HG03066 (cell line): ENCODE measurements around the gene POLR2J2.
"Not testable (repeated sequence)": the region's sequence is repeated elsewhere in the genome, so short reads cannot be mapped to it uniquely, and the experiment has no call there.

Experiments
- ATAC-seq: cut with Tn5 transposase; IDR thresholded peaks from one replicate; pipeline ENCODE4 v1.9.1; 2021; ENCODE audit warnings: low read depth; ENCODE audit not compliant: unreplicated experiment

Gene POLR2J2

DNA sequence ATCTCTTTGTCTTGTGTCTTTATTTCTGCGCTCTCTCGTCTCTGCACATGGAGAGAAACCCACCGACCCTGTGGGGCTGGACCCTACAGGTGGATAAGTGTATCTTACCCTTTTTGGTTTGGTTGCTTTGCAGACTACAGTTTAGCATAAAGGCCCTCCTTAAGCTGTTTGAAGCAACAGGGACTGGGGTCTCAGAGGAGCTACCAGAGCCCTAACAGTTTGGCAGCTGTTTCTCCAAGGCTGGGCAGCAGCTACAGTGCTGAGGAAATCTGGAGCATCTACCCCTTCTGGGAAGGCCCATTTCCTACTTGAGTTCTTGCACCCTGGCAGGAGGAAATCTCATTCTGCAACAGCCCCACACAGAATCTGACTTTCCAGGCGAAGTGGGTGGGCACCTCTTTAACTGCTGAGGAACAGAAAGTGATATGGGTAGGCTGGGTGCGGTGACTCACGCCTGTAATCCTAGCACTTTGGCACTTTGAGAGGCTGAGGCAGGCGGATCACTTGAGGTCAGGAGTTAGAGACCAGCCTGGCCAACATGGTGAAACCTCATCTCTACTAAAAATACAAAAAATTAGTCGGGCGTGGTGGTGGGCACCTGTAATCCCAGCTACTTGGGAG is 2.1 kb upstream of the POLR2J2 start:
- ATAC-seq: not testable (repeated sequence)

DNA sequence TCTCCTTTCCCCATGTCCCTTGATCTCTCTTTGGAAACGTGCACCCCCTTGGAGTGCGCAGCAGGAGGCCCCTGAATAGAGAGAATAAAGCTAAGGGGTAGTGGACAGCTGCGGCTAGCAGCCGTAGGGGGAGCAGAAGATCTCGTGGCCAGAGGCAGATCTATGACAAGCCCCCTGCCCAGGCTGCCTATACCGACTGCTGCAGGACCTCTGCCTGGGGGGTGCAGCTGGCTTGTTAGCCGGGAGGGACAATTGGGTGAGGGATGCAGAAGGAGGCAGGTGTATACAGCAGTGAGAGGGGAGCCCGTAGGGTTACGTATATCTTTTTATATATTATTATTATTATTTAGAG is 469 bp upstream of the POLR2J2 start:
- ATAC-seq: peak; percentile 26

DNA sequence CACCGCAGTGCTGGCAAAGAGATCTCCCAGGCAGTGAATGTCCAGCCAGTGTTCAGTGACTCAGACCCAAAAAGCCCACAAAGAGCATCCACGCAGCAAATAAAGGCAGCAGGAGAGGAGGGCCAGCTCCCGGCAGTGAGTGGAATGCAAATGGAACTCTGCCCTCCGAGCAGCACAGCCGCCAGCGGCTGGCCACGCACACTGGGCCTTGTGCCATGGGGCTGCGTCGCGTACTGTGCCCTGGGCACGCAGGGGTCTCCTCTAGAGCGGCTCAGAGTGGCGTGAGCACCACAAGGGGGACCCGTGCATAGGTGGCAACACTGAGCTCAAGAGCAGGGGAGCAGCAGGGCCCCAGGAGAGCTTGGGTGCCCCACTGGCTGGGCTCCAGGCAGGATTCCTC is 3.9 kb downstream of the POLR2J2 start:
- ATAC-seq: not testable (repeated sequence)

DNA sequence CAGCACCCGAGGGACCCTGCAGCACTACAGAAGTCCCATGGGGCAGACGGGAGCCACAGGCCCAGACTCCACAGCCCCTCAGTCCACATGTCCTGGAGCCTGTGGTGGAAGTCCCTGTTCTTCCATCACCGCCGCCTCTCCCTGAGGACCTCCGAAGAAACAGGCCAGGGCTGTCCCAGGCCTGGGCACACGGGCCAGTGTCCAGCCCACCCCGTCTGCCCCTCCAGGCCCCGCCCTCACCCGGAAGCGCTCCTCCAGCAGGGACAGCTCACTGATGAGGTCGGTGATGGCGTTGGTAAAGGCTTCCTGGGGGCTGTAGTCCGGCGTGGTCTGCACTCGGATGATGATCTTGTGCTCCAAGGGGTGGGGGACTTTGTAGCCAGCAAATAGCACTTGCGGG is 4.6 kb downstream of the POLR2J2 start:
- ATAC-seq: not testable (repeated sequence)

DNA sequence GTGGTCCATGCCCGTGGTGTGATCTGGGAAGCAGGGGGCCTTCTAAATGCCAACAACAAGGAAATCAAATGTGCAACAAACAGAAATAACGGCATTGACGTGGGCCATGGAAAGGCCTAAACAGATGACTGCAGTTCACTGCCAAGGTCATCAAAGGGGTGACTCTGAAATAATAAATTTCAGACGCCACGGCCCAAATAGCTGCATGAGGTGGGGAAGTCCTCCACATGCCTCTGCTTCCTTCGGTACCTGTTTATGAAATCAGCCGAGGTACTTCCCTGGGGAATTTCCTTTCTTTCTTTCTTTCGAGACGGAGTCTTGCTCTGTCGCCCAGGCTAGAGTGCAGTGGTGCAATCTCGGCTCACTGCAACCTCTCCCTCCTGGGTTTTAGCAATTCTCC is 6.7 kb downstream of the POLR2J2 start:
- ATAC-seq: not testable (repeated sequence)

DNA sequence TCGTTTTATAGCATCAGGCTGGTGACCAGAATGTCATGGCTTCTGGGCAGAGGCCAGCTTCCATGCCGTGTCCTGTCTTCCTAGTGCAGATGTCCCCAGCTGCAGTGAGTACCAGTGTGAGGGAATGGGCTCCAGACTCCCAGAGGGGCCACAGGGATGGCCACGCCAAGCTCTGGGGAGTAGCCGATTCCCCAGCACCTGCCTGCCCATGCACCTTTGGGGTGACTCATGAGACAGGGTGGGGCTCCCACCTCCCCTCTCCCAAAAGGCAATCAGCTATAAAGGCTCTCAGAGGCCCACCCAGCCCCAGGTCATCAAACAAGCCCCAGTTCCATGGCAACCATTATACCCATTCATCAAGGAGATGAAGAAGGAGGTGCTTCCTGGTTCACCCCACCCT is 21.5 kb downstream of the POLR2J2 start, which contains the start of gene SPDYE2B:
TSS of gene SPDYE2B (plus strand) at position 396 of the 400 bp plus-strand sequence. CDS start 2,030 bp downstream, outside the sequence.
- ATAC-seq: not testable (repeated sequence)

DNA sequence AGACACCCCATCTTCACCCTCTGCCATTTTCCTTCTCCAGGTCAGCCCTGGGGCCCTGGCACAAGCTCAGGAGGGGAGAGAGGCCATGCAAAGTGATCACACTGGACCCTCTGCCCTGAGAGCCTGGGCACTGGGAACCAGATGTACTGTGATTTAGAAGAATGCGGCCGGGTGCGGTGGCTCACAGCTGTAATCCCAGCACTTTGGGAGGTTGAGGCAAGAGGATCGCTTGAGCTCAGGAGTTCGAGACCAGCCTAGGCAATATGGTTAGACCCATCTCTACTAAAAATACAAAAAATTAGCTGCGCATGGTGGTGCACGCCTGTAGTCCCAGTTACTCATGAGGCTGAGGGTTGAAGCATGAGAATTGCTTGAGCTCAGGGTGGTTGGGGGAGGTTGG is 23.6 kb downstream of the POLR2J2 start:
- not testable (repeated sequence) for ATAC-seq

DNA sequence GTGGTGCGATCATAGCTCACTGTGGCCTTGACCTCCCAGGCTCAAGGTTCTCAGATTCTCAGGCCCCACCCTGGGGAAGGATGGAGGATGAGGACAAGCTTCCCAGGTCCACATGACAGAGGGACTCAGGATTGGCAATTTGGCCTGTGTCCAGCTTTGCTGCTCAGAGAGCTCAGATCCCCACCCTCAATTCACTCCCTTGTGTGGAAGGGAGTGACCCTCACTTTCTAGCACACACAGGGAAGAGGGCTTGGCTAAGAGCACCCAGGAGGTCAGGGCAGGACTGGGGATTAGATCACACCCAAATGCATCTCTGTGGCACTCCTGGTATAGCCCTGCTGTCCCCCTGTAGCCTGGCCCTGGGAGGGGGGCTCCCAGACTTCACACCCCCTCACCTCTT is 28.1 kb downstream of the POLR2J2 start:
- ATAC-seq: not testable (repeated sequence)

DNA sequence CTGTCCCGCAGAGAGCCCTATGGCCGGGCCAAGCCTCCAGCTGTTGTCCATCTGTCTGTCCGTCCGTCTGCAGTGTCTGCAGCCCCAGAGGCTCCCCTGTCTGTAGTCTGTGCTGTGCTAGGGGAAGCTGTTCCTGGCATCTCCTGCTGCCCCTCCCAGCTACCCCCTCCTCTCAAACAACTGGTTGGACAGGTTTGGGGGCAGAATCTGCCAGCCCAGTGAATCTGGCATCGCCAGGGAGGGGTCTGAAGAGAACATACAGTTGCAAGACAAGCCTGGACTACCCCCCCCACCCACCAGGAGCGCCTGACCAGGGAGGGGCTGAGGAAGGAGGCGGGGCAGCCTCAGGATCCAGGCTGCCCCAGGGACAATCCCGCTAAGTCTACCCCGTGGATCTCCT is 28.8 kb downstream of the POLR2J2 start, which contains the start of gene UPK3BL1:
TSS of gene UPK3BL1 (minus strand) at position 101 of the 400 bp plus-strand sequence. CDS start at position 51, 50 bp downstream.
- ATAC-seq: not testable (repeated sequence)

DNA sequence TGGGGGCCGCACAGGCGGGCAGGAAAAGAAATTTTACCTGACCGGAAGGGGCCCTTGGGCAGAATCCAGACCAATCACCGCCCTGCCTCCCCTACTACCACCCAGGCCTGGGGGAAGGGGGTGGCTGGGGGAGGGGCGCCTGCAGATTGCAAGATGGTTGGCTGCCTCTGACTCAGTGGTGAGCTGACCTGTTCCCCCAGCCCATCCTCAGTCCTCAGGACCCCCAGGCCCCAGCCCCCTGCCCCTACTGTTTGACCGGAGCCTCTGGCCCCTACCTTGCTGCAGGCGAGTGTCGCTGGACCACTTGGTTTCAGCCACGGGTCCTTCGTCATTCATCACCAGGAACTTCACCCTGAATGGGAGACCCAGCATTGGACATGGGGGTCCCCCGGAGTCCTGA is 32.6 kb downstream of the POLR2J2 start:
- peak; percentile 5 for ATAC-seq

DNA sequence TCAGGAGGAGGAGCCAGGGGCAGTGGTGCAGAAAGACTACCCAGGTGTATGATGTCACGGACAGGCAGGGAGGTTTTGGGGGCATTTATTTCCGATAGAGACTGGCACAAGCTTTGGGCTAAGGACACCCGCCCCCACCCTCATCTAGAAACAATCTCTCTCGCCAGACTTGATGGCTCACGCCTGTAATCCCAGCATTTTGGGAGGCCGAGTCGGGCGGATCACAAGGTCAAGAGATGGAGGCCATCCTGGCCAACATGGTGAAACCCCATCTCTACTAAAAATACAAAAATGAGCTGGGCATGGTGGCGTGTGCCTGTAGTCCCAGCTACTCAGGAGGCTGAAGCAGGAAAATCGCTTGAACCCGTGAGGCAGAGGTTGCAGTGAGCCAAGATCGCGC is 34.5 kb downstream of the POLR2J2 start:
- not testable (repeated sequence) for ATAC-seq

DNA sequence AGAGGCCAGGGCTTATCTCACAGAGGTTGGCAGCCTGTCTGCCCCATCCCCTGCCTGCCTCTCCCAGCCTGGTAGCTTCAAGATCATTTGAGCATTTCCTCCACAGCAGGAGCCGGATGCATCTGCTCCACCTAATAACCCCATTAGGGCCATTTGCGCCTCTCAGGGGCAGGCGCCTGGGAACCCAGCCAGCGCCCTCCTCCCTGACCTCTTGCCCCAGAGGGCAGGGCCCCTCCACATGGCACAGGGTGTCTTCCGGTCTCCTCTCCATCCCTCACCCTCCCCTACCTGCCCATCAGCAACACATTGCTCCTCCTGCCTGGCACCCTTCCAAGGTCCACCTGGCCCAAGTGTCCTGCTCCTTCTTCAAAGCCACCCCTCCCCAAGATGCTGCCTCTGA is 36.1 kb downstream of the POLR2J2 start:
- ATAC-seq: not testable (repeated sequence)

DNA sequence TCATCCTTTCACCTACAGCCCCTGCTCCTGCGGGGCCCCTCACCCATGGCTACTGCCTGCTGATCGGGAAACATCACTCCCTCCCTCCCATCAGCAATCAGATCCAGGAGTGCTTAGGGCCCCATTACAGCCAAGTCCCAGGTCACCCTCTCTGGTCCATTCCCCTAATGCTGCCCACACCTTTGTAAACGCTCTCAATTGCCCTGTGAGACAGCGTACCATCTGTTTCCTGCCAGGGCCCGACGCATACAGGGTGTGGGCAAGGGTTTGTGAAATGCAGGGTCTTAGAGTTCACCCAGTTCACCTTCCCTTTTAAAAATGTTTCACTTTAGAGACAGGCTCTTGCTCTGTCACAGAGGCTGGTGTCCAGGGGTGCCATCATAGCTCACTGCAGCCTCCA is 37.2 kb downstream of the POLR2J2 start:
- not testable (repeated sequence) for ATAC-seq

DNA sequence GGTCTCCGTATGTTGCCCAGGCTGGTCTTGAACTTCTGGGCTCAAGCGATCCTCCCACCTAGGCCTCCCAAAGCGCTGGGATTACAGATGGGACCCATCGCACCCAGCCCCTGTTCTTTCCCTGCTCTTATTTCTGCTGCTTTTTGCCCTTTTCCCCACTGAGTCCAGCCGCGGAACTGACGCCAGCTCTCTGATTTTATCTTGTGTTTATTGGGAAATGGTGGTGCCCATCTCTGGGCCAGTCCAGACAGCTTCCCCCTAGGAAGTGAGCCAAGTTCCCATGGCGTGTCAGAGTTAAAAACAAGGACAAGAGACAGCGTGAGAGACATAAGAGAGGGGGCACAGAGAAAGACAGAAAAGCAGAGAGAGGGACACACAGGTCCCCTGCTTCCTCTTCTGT is 40.8 kb downstream of the POLR2J2 start:
- not testable (repeated sequence) for ATAC-seq

DNA sequence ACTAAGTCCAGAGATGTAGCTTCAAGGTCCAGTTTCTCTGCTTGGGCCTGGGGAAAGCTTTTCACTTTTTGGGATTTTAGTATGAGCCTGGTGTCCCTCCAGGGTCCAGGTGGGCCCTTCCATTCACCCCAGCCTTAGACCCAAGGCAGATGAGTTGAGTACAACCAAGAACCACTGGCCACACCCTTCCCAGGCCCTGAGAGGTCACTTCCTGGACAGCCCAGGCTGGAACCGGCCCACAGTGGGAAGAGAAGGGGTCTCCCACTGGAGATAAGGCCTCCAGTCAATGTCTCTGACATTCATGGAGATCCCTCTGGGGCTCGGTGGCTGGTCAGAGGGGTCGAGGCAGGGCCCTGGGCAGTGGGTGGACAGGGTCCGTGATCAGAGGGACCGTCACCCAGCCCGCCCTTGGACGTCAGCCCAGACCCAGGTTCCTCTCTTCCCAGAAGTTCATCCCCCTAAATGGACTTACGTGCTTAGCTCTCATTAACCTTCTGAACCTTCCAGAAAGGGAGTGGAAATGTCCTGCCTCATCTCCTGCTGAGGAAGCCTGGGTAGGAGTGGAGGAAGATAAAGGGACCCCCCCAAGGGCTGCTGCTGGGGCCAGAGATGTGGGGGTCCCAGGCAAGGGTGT is 44.1 kb downstream of the POLR2J2 start:
- ATAC-seq: not testable (repeated sequence)

DNA sequence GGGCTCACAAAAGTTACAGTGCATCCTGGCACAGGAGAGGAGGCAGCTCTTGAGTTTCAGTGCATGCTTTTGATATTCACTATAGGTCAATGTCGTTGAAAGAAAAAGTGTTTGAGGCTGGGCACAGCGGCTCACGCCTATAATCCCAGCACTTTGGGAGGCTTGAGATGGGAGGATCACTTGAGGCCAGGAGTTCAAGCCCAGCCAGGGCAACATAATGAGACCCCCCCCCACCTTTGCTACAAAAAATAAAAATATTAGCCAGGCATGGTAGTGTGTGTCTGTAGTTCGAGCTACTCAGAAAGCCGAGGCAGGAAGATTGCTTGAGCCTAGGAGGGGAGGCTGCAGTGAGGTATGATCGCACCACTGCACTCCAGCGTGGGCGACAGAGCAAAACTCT is 53.3 kb downstream of the POLR2J2 start:
- not testable (repeated sequence) for ATAC-seq

DNA sequence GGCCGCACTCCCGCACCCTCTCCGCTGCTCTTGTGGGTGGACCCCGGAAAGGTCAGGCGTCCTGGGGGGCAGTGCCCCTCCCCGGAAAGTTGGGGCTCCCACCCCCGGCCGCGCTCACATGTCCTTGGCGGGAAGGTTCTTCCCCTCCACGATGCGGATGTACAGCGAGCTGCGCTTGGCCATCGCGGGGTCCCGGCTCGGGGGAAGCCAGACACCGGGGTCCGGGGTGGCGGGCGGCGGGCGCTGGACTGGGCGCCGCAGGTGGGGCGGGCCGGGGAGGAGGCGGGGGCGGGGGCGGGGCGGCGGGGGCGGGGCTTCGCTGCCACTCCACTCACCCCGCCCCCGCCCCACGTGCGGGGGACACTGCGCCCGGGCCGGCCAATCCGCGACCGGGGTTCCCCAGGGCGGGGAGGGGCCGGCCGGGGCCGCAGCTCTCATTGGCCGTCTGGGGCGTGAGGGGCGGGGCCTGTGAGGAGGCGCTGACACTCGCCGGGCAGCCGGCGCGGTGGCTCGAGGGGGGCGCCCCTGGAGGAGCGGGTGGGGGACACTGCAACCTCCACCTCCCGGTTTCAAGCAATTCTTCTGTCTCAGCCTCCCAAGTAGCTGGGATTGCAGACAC is 54.8 kb downstream of the POLR2J2 start, which contains the start of gene RASA4:
TSS of gene RASA4 (minus strand) at position 250 of the 619 bp plus-strand sequence. CDS start at position 183, 67 bp downstream.
- ATAC-seq: peak; percentile 55
